CD4-positive, alpha-beta T cell treated with Interleukin-15 for 4 hours (primary cell): Measurements from ENCODE around the gene ALDOB.

ENCODE experiments used
- DNase-seq: peaks from one replicate; pipeline ENCODE4 v3.0.0-alpha.2; 2020; ENCODE audit warnings: low spot score

ALDOB gene

DNA sequence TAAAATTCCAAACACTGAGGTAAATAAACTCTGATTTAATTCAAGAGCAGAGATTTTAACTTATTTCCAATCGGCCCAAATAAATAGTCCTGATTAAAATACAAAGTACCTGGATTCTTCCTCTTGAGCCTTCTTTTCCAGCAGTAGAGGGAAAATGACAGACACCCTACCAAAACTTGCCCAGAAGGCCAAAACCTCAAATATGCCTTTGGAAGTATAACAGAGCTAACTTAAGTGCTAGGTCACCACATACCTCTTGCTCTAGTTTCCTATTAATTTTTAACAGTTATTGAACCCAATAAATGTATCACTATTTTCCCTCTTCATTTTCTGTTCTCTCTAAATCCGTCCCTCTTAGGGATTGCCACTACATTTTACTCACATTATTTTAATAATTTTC is 52.2 kb downstream of the ALDOB start:
- no peak for DNase-seq

DNA sequence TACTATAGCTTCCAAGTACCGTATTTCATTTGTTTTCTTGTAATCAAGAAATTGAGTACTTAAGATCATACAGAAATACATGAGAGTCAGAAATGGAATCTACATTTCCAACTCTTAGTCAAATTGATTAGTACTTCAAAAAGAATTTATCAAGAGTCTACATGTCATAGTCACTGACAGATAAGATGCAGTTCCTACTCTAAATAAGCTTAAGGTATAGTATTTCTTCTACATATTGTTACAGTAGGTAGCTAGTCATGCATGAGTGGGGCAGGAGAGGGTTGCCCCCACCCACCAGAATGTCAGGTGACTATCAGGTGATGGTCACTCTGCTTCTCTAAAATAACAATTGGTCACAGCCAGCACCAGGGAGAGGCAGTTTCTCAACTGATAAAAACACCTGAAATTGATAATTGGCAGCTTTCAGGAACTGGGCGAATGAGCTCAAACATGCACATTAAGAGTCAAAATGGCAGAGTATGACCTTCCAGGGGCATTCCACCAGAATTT is 53.7 kb downstream of the ALDOB start:
- no peak for DNase-seq

DNA sequence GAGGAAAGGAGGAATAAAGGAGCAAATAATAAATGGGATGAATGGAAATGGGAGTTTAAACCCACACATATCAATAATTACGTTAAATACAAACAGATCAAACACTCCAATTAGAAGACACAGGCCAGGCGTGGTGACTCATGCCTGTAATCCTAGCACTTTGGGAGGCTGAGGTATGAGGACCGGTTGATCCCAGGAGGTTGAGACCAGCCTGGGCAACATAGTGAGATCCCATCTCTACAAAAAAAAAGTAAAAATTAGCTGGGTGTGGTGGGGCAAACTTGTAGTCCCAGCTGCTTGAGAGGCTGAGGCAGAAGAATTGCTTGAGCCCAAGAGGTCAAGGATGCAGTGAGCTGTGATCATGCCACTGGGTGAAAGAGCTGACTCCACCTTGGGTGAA is 54.5 kb downstream of the ALDOB start:
- DNase-seq: no peak

GRCh38 chr9:101380295-101380694 is 55.3 kb downstream of the ALDOB start:
- DNase-seq: no peak

DNA sequence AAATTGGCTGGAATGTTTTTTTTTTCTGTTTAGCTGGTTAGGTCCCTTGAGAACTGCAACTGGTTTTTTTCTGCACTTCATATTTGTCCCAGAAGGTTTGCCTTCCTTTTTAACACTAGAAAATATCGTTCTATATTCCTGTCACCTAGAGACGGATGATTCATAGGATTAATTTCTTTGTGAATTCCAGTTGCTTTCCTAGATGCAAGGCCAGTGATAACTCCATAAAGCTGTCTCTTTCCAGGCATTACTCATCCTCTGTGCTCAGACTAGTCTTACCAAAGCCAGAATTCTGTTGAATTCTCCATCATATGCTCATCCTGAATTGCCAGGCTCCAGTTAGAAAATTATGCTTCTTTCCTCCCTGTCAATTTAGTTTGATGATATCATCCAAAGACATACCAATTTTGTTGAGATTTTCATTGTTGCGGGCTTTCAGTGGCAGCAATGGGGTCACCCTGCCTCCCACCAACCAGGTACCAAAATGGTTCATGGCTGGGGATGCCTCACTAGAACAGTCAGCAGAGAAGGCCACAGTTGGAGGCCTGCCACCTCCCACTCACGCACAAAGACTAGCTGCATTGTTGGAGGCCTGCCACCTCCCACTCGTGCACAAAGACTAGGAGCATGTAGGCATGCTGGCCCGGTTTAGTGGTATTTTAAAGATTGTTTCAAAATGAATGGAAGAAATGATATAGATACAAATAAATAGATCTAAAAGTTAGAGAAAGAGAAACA is 59.3 kb downstream of the ALDOB start:
- no peak for DNase-seq

GRCh38 chr9:101375546-101375945 is 60.0 kb downstream of the ALDOB start:
- no peak for DNase-seq

DNA sequence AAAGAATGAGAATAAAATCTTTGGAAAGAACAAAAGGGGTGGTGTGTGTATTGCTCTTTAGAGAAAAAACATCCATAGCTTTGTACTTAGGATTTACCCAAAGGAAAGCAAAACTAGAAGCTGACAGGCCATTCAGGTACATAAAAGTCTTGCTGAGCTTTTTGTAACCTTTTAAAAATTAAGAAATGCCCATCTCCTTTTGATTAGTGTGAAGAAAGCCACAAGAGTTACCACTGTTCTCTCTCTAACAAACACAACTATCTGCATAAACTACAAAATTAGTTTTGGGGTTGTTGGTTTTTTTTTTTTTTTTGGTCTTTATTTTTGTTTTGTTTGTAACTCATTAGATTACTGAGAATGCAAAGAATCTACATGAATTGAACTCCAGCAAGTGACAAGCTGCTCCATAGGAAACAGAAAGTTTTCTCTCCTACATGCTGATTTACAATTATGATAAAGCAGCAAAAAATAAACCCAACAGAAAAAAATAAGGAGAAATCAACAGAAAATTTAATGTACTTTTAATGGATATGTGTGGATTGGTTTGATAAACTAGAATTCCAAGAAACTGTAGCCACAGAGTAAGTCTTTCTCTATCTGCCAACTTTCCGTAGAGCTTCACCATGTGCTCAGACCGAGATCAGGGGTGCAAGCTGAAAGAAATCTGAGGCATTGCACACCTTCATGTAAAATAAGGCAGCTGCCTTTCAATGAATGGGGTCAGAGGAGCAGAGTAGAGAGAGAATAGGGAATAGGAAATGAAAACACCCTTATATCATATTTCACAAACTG is 63.1 kb downstream of the ALDOB start:
- no peak for DNase-seq

GRCh38 chr9:101371813-101372212 is 63.8 kb downstream of the ALDOB start:
- DNase-seq: no peak
